ENCODE measurements around the gene CSF1R. TPM values are rescaled to one million over a fixed set of nuclear protein-coding genes. Genes with fewer than 3 reads are reported as not detected.

CSF1R gene
- total and polyA plus RNA-seq, 2 donors (not counting 3 experiments of a cell fraction or from before 2014, with no cell fraction given), result not detected

- Histone ChIP-seq H3K9ac (replicated peaks; ENCODE audit: extremely low read depth, insufficient read depth, low read length) (no peak overlapping the region), H3K27ac (ENCODE audit: insufficient read depth, low read depth, low read length) (no peak overlapping the region), H3K4me1 (ENCODE audit: control insufficient read depth, extremely low read depth, insufficient read depth, low read length) (peaks cover 6% of the 10 kb centered on the region), H3K79me2 (ENCODE audit: control insufficient read depth, insufficient read depth, low read length) (no peaks in the 10 kb centered on the region), H3K9me3 (replicated peaks; ENCODE audit: control insufficient read depth, insufficient read depth, low read length) (no peaks in the 10 kb centered on the region), H3K27me3 (ENCODE audit: control insufficient read depth in 2 of 2, insufficient read depth in 2 of 2, low read length in 2 of 2) (no peaks in the 10 kb centered on the region), H3K9me1 (replicated peaks; ENCODE audit: control insufficient read depth, extremely low read depth, insufficient read depth, low read length) (no peaks in the 10 kb centered on the region), H3K36me3 (ENCODE audit: control insufficient read depth in 2 of 2, extremely low read depth in 1 of 2, insufficient read depth in 2 of 2, low read length in 2 of 2) (no peaks in the 10 kb centered on the region), H3K4me3 (replicated peaks in 1 of 3; ENCODE audit: insufficient read depth in 1 of 3, low read depth in 1 of 3, low read length in 3 of 3) (no peak overlapping the region), H3K4me2 (ENCODE audit: insufficient read depth, low read length) (no peak overlapping the region), H4K20me1 (replicated peaks; ENCODE audit: control insufficient read depth, extremely low read depth, insufficient read depth, low read length) (no peaks in the 10 kb centered on the region), H2AFZ (ENCODE audit: low read depth, low read length) (no peak overlapping the region)
- ChIA-PET CTCF (interaction anchor here (0.8 to 2.4 kb wide), 4 partner anchors 10 to 284 kb away, joined by 3 to 8 read pairs (median 5); no protein-coding TSS in a partner anchor), POLR2A (no interaction called here)
- no TSS peak for BruUV-seq (replicated peaks)
- TF ChIP-seq POLR2AphosphoS5 (IDR thresholded peaks at IDR 0.05; ENCODE audit: insufficient read depth, low read depth, low read length) (no peak), POLR2A (IDR thresholded peaks at IDR 0.05; ENCODE audit: low read depth, low read length) (no peak), EZH2 (IDR thresholded peaks at IDR 0.05; ENCODE audit: borderline replicate concordance, low read depth, low read length, severe bottlenecking) (no peak), MYC (IDR thresholded peaks at IDR 0.05; ENCODE audit: low read depth, low read length) (no peak), FOS (IDR thresholded peaks at IDR 0.05; ENCODE audit: borderline replicate concordance, insufficient read depth, low read length) (no peak), JUN (IDR thresholded peaks at IDR 0.05; ENCODE audit: borderline replicate concordance, insufficient read depth, insufficient read length, low read depth) (no peak), GATA2 (IDR thresholded peaks at IDR 0.05; ENCODE audit: insufficient read depth, insufficient read length, low read depth, low read length) (no peak), CTCF (IDR thresholded peaks at IDR 0.05; ENCODE audit: extremely low read depth in 1 of 2, insufficient read depth in 1 of 2, low read depth in 1 of 2, low read length in 2 of 2) (no peak)
- TF ChIP-seq, protein P1, sequence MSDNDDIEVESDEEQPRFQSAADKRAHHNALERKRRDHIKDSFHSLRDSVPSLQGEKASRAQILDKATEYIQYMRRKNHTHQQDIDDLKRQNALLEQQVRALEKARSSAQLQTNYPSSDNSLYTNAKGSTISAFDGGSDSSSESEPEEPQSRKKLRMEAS (IDR thresholded peaks at IDR 0.05; ENCODE audit: insufficient read depth, insufficient read length), result no peak
- intact Hi-C loops (cut with micrococcal nuclease), result no loop called here
- no peak for DNase-seq (ENCODE audit: low read depth, low spot score)
- no peak for FAIRE-seq
- dilution Hi-C loops (cut with MboI; ENCODE audit: extremely low pct_ligation_motif_present, low sequenced_read_pairs), result no loop called here
Measured at GRCh38 chr5:150117945-150118560, 31.7 kb upstream of the CSF1R start.
